Measurements from ENCODE around the gene ADAMTSL2.

Gene ADAMTSL2

DNA sequence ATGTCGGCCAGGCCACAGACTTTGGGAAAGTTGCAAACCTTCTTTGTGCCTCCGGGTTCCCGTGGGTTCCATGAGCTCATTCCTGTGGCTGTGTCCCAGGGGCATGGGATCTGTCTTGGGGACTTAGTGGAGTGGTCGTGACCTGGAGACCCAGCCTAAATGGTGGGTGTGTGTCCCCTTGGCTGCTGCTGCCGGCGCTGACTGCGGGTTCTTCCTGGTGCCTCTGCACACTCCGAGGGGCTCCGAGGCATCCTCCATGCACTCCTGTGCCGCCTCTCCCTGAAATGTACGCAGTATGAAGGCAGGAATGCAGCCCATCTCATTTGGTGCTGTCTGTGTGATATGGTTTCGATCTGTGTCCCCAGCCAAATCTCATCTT is 34.6 kb upstream of the ADAMTSL2 start:
- no peak for DNase-seq (ENCODE audit: low spot score)

DNA sequence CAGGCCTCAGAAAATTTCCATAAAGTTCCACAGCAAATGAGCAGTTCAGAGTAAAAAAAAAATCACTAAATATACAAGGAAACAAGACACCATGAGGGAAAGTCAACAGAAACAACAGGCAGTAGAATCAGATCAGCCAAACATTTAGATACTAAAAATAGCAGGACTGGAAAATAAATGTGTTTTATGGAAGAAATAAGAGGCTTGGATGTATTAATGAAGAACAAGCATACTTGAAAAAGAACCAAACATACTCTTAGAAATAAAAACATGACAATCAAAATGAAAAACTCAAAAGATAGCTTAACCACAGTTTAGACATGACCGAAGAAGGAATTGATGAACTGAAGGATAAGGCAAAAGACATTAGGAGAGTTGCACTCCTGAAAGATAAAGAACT is 32.4 kb upstream of the ADAMTSL2 start:
- DNase-seq (ENCODE audit: low spot score): no peak

DNA sequence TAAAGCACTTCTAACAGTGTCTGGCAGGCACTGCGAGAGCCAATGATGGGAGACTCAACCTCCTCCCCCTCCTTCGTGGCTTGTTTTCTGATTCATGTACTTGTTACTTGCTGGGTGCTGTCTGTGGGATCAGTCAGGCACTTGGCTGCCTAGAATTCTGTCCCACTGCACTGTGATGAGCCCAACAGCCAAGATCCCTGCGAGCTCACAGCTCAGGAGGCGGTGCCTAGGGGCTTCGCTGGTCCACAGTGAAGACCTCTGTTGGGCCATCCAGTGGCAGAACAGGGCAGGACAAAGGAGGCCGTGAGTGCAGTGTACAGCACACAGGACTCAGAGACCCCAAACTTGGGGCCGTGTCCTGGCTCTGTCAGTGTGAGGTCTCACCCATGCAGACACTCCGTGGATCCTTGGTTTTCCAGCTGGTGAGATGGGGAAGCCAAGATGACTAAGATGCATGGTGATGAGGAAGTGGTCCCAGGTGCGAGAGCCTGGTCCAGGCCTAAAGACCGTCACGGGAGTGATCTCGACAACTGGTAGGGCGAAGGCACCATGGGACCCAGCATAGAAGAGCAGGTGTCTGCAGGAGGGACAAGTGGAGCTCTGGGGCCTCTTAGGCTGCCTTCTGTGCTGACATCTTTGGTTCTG is 29.2 kb upstream of the ADAMTSL2 start:
- no peak for DNase-seq (ENCODE audit: low spot score)

DNA sequence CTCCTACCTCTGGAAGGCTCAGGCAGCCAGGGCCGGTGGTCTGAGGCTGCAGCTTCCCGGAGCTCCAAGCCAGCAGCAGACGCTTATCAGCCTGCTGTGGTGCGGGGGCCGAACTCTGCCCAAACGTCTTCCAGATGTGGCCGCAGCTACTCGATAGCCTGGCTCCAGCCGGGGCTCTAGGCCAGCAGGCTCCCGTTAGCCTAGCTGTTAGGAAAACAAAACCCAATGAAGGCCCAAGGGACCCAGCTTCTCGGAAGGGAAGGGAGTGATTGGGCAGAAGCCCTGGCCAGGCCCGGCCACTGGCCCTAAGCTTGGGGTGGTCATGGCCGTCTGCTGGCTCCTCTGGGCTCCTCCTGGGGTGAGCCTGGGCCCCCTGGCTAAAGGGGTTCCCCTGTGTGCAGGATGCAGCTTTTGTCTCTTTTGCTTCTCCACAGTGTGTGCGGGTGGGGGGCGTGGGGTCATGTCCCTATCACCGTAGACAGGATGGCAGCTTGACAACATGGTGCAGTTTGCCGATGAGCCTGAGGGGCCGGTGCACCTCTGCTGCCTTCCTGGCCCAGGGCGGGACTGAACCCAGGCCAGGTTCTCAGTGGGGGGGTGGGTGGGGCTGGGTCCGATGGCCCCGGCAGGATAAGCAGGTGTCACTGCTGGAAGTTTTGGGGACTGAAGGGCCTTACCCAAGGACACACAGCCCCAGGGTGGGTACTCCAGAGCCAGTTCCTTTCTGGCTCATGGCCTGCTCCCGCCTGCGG is 28.4 kb upstream of the ADAMTSL2 start:
- no peak for DNase-seq (ENCODE audit: low spot score)

DNA sequence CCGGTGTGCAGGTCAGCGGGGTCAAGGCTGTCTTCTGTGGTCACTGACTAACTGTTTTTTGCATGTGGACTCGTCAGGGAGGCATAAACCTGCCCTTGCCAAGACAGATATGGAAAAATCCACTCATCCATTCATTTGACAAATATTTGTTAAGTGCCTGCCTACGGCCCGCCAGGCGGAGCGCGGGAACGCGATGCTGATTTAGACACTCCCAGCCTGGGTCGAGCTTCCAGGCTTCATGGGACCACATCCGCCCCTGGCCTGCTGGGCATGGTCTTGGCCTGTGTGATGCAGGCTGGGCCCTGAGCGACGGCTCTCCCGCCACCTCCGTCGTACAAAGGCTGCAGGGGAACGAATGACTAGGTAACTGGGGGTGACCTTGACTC is 27.9 kb upstream of the ADAMTSL2 start:
- peak; percentile 44 for DNase-seq (ENCODE audit: low spot score)

DNA sequence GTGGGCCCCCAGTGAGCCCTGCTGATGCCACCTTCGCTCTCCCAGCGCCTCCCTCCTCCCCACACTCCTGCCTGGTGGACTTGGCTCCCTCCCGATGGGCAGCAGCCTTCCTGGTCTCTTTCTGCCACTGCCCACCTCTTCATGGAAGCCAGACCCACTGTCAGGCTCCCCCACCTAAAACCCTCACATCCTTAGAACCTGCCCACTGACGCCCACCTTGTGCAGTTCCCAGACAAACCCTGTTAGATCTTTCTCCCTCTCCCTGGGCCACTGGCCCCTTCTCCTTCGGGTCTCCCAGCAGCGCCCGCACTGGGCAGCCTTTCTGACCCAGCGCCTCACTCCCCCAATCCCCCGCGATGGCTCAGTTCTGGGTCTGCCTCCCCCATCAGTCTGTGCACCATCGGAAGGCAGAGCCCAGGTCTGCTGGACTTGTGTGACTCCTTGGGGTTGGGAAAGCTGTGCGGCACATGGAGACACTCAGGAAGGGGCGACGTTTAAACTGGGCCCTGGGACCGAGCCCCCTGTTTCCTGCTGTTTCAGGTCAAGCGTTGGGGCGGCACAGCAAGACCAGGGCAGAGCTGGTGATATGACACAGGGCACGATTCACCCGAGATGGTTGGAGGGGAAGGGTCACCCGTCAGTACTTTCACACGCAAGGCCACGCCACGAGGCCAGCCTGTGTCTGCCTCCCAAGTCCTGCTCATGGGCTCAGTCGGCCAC is 27.1 kb upstream of the ADAMTSL2 start:
- no peak for DNase-seq (ENCODE audit: low spot score)

DNA sequence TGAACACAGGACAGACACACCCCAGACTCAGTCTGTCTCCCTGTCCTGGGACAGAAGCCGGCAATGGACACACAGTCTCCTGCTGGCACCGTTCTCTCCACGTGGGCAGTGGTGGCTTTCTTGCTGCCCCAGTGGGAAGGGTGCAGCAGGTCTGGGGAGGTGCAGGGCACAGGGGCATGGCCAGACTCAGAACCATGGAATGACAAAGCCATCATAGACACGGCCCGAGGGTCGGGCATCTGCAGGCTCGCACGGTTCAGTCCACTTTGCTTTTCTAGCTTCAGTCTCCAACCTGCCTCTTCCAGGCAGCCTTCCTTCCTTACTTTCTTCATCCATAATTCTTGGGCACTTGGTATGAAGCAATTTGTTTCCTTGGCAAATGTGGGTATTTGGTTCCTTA is 26.5 kb upstream of the ADAMTSL2 start:
- no peak for DNase-seq (ENCODE audit: low spot score)

DNA sequence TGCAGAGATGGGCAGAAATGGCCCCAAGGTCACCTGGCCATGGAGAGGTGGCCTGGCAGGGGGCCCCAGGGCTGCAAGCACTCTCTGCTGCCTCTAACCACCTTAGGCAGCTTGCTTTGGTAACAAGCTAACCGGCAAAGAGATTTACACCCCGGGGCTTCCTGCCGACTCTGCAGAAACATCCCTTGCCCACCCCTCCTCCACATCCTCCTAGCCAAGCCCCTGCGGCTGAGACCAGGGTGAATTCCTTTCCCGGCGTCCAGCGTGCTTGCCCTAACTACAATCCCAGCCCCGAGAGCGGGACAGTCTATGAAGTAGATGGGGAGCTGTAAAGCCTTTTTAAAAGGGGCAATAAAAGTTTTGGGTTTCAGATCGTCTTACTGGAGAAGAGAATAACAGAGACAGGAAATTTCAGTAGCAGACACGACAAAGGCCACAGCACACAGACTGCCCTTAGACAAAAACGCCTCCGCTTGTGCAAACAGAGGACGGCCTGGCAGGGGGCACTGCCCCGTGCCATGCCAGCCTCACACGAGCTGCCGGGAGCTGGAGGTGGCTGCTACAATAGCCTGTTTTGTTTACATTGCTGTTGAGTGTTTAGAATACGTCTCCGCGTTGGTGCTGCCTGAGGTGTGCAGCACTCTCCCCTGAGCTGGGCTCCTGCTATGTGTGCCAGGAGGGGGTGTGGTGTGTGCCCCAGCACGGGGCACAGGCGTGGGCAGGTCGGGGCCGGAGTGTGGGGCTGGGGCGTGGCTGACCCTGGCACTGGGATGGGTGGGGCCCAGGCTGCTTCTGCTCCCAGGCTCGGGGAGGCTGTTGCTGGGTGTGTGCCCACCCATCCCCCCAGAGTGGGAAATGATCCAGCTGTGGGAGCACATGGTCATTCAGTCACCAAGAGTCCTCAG is 25.1 kb upstream of the ADAMTSL2 start:
- DNase-seq (ENCODE audit: low spot score): peak; percentile 60

DNA sequence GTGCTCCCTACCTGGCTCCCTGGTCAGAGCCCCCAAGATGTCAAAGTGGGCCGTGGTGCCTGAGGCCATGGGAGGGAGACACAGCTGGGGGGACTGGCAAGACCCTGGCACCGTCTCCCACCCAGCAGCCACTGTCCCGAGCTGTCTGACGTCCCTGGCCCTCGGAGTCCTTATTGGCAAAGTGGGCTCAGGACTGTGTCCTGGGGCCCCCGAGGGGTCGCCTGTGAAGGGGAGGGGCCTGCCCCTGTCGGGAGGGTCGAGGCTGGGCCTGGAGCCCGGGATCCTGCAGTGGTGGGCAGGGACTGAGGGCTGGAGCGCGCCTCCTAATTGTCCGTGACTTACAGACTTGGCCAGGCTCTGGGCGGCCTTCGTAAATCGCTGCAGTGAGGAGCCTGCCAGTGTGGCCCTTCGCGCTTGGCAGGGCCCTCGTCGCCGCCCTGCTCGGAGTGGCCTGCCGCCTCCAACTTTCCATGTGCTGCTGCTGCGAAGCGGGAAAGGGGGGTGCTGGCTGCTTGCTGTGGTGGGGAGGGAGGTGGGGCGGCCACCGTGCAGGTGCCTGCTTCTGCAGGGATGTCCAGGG is 23.5 kb upstream of the ADAMTSL2 start:
- no peak for DNase-seq (ENCODE audit: low spot score)

DNA sequence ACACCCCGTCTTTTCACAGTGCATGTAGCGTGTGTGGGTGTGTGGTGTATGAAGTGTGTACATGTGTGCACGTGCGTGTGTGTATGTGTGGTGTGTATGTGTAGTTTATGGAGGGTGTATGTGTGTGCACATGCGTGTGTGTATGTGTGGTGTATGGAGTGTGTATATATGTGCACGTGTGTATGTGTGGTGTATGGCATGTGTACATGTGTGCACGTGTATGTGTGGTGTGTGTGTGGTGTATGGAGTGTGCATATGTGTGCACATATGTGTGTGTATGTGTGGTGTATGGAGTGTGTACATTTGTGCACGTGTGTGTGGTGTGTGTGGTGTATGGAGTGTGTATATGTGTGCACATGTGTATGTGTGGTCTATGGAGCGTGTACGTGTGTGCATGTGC is 22.9 kb upstream of the ADAMTSL2 start:
- DNase-seq (ENCODE audit: low spot score): no peak

DNA sequence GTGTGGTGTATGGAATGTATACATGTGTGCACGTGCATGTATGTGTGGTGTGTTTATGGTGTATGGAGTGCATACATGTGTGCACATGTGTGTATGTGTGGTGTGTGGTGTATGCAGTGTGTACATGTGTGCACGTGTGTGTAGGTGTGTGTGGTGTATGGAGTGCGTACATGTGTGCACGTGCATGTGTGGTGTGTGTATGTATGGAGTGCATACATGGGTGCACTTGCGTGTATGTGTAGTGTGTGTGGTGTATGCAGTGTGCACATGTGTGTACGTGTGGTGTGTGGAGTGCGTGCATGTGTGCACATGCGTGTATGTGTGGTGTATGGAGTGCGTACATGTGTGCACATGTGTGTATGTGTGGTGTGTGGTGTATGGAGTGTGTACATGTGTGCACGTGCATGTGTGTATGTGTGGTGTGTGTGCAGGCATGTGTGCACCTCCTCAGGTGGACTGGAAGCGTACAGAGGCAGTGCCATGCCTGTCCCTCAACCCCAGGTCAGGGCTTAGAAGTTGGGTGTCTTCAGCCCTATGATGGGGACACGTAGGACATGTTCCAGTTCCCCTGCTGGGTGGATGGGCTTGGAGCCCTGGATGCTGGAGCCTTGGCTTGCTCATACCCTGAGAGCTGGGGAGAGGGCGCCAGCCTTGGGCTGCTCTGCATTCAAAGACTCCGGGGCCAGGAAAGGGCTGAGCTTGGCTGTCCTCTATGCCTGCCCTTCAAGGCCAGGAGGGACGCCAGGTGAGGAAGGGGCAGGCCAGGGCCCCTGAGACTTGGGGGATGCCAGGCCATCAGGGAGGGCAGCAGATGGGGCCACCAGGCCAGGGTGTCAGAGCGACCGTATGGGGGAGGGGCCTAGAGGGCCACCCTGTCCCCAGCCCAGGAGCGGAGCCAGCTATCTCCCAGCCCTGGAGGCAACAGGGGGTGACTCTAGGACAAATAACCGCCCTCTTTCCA is 22.0 kb upstream of the ADAMTSL2 start:
- no peak for DNase-seq (ENCODE audit: low spot score)

DNA sequence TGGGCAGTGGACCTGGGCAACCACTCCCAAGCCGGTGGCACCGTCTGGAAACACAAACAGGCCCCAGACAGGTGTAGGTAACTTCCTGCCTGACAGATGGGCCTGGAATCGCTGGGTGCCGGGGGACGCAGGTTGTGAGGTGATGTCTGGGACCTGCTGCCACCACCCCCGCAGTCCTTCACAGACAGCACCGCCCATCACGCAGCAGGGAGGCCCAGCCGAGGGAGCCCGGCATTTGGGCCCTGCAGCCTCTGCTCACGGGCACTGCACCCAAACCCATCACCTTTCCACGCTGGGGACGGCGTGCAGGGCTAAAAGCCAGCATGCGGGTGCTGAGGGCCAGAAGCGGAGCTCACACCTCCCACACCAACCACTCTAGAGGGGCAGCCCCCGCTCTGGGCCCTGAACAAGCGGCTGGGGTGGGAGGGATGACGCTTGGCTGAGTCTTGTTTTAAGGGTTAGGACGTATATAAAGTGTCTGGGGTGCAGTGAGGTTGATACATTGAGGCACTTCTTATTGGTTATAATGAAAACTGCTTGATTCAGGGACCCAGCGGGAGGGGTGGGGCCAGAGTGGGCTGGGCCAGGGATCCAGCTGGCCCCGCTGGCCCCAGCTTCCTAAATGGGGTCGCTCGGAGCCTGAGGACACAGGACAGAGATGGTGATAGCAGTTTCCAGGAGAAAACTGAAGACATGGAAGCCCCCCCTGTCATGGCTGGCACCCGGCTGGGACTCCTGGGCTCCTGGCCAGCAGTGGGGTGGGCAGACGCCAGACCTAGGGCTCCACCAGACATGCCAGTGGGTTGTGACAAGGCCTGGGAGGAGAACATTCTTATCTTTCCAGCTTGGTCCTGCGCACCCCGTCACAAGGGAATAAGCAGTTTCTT is 21.0 kb upstream of the ADAMTSL2 start:
- no peak for DNase-seq (ENCODE audit: low spot score)

DNA sequence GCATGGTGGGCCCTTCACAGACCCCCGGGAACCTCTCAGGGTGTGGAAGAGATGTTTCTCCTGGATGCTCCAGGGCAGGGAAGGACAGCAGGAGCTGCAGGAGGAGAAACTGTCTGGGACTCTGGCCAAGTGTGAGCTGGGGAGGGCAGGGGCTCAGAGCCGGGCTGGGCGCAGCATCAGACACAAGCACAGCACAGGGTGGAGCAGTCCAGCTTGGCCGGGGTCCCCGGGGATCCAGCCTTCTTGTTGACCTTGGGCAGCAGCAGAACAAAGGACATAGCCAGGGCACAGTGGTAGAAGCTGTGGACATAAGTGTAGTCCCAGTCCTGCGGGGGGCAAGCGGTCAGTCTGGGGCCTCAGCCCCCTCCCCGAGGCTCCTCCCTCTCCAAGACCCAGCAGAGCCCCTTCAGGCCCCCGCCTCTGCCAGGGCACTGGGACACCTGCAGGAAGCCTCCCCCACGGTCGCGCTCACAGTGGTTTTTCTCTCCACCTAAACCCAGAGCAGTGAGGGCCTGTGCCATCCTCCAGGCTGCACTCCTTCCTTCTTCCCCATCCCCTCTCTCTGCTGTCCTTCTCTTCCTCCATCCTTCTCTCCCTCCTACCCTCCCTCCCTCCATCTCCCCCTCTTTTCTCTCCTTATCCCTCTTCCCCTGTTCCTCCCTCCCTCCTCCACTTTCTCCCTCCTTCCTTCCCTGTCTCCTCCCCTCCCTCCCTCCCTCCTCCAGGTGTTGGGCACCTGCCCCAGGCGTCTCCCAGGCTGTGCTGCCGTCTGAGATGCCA is 19.9 kb upstream of the ADAMTSL2 start:
- DNase-seq (ENCODE audit: low spot score): no peak

DNA sequence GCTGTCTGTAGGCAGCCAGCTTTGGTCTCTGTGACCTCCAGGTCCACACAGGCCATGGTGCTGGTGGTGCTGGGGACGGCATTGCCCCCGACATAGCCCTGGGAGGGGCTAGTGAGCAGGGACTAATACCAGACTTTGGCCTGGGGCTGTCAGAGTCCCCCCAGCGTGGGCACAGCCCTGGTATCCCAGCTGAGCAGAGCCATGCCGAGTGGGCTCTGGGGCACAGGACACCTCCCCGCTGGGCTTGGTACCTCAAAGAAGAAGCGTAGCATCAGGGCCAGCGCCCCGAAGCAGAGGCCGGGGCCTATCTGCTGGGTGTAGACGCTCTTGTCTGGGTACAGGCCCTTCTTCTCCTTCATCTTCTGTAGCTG is 19.3 kb upstream of the ADAMTSL2 start:
- DNase-seq (ENCODE audit: low spot score): no peak

DNA sequence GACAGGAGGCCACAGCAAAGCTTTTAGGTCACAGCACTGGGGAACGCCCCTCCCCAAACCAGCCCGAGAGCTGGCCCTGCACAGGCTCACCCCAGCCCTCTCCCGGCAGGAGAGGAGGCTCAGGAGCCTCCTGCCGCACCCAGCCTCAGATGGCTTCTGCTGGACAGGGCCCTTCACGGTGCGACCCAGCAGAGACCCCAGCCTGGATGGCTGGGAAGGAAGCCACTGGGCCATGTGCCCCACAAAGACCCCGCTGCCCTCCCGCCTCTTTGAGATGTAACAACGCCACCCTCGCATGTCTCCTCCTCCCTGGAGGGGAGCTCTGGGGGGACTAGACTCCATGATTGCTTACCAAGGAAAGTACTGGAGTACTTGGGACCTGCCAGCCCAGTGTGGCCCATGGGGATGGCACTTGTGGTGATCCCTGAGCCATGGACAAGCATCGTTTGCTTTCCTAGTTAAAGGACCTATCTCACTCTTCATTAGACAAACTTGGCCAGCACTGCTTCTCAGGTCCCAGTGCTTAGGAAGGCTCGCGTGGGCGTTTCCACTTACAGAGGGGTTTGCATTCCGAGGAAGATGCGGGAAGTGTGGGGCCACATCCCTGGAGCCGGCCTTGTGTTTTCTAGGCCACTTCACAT is 18.8 kb upstream of the ADAMTSL2 start:
- DNase-seq (ENCODE audit: low spot score): no peak

DNA sequence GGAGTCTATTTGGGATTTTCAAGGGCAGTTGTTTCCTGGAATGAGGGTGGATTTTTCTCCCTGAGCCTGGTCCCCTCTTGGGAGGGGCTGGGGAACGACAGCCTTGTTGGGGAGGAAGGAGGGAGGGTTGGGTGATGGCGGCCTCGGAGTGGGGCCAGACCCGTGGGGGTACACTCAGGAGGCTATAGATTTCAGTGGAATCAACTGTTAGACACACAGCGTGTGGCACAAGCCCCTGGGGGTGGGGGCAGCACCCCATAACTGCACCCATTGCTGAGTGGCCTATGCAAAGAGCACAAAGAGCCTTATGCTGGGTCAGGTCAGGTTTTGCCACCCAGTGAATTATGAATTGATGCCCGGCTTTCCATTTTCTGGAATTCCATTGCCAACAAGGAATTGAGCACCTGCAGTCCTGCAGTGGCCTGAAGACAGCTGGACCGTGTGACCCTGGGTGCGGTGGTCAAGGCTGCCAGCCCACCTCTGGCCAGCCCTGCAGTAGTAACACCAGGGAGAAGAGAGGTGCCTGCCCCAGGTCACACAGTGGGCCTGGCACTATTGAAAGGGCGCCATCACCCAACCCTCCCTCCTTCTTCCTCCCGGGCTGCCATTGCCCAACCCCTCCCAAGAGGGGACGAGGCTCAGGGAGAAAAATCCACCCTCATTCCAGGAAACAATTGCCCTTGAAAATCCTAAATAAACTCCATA is 18.1 kb upstream of the ADAMTSL2 start:
- no peak for DNase-seq (ENCODE audit: low spot score)

DNA sequence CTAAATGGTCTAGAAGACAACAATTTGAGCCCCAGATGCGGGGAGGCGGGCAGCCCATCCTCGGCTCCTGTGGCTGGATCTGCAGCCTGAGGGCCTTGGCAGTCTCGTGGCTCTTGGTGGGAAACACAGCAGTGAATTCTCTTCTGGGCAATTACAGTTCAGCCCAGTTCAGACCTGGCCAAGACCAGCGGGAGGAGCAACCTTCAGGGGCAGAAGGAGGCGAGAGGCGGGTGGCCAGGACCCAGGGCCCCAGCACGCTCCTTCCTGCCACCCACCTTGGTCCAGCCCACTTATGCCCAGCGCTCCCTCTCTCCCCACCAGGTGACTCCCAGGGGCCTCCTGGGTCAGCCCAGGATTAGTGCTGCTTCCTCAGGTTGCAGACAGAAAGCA is 17.5 kb upstream of the ADAMTSL2 start:
- DNase-seq (ENCODE audit: low spot score): no peak

DNA sequence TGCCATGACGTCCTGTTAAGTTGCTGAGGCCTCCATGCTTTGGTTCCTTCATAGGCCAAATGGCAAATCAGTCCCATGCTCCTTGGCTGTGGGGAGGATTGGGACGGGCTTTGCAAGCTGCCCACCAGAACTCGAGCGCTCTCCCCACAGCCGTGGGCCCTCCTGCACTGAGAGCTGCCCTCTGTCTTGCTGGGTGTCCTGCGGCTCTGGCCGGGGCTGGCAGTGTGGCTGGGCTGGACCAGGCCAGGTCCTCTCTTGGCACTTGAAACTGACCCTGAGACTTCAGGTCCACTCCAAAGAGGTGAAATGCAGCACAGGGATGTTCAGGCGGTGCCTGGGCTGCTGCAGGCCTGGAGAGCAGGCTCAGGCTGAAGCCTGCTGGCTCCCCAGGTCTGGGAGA is 16.8 kb upstream of the ADAMTSL2 start:
- DNase-seq (ENCODE audit: low spot score): no peak

Data from HuH-7 (cell line).